ENCODE data around the gene CLMN.
"Not testable (repeated sequence)": the region's sequence is repeated elsewhere in the genome, so short reads cannot be mapped to it uniquely, and the experiment has no call there.

Gene CLMN

GRCh38 chr14:95185033-95185766 is 134.5 kb downstream of the CLMN start:
- DNase-seq = no peak

GRCh38 chr14:95184413-95184790 is 135.3 kb downstream of the CLMN start:
- DNase-seq = no peak

DNA sequence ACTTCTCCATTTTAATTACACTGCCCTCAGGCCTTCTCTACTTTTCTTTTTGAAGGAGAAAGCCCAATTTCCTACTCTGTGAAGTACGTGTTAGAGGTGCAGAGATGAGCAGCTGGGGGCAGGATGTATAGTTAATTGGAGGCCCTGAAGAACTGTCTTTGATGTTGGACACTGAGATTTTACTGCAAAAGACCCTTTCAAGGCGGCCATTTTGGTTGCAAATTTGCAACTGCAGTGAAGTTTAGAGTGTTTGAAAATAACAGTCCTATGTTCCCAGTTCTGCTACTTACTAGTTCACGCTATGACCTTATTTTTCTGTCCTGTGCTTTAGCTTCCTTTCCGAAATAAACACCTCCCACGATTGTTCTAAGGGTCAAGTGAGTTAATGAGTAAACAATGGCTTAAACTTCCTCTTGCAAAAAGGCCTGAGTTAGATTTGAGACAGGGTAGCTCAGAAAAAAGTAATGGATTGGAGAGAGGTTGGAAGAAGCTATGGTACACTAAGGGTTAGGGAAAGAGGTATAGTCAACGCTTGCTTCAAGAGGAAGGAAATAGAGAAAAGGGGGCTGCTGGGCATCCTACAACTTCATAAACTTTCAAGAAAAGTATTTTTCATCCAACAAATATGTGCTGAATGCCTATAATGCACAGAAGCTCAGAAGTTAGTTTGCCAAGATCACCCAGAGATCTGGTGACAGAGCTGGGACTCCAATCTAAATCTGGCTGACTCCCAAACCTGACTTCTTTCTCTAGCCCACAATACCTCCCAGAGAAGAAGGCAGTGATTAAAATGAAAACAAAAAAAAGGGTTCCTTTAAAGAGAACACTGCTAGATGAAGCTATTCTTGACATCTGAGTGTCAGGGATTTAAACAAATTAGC is 135.9 kb downstream of the CLMN start:
- no peak for DNase-seq

GRCh38 chr14:95183082-95183481 is 136.6 kb downstream of the CLMN start:
- no peak for DNase-seq

DNA sequence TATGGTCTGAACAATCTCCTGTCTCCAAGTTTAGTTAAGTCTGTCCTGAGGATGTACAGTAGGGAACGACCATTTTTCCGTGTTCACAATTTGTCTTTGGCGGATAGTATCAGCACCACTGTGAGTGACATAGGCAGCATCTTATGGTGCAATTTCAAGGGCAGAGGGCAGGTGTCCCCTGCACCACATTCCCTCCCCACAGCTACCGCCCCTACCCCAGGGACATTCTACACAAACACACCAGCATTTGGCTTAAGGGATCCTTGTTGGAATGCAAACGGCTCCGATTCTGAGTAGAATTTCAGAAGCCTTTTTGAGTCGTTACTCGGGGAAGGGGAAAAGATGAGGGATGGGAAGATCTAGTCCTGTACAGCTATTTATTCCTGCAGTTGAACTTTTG is 137.3 kb downstream of the CLMN start:
- no peak for DNase-seq

DNA sequence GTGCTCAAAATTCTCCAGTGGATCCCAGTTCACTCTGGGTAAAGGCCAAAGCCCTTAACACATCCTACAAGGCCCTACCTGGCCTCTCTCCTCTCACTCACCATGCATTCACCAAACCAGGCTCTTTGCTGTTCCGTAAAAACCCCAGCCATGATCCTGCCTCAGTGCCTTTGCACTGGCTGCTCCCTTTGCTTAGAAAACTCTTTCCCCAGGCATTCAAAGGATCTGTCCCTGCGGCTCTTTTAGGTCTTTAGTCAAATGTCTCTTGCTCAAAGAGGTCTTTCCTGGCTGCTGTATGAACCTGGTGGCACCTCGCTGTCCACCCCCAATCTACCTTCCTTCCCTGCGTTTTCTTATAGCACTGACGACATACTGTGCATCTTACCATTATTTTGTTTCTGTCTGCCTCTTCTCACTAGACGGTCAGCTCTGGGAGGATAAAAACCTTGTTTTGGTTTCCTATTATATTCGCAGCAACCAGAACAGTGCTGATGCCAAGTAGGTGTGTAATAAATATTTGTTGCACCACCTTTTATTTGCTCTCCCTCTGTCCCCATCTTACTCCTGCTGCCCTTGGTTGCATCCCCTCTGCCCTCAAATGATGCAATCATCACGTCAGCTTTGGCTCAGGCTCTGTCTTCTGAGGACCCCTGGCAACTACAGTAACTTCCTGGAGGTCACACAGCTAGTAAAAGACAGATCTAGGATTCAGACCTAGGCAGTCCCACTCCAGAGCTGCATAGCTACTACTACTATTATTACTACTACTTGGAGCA is 138.6 kb downstream of the CLMN start:
- no peak for DNase-seq

DNA sequence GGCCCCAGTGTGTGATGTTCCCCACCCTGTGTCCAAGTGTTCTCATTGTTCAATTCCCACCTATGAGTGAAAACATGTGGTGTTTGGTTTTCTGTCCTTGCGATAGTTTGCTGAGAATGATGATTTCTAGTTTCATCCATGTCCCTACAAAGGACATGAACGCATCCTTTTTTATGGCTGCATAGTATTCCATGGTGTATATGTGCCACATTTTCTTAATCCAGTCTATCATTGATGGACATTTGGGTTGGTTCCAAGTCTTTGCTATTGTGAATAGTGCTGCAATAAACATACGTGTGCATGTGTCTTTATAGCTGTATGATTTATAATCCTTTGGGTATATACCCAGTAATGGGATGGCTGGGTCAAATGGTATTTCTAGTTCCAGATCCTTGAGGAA is 144.0 kb downstream of the CLMN start:
- DNase-seq = not testable (repeated sequence)

- DNase-seq = no peak
Observed at GRCh38 chr14:95174184-95174792, 145.4 kb downstream of the CLMN start.

- no peak for DNase-seq
Observed at GRCh38 chr14:95173518-95173917, 146.2 kb downstream of the CLMN start.

DNA sequence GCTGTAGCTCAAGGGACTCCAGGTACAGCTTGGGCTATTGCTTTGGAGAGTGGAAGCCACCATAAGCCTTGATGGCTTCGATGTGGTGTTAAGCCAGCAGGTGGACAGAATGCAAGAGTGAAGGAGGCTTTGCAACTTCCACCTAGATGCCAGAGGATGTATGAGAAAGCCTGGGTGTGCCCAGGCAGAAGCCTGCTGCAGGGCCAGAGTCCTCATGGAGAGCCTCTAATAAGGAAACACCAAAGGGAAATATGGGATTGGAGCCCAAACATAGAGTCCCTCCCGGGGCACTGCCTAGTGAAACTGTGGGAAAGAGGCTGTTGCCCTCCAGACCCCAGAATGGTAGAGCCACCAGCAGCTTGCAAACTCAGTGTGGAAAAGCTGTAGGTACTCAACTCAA is 152.5 kb downstream of the CLMN start:
- no peak for DNase-seq

GRCh38 chr14:95165517-95165916 is 154.2 kb downstream of the CLMN start:
- DNase-seq = no peak

- no peak for DNase-seq
Observed at GRCh38 chr14:95164506-95164905, 155.2 kb downstream of the CLMN start.

GRCh38 chr14:95163666-95164065 is 156.0 kb downstream of the CLMN start:
- no peak for DNase-seq

- no peak for DNase-seq
Observed at GRCh38 chr14:95163132-95163531, 156.6 kb downstream of the CLMN start.

GRCh38 chr14:95162641-95163040 is 157.1 kb downstream of the CLMN start:
- no peak for DNase-seq

- DNase-seq = peak; percentile 94
Observed at GRCh38 chr14:95157327-95158189, 162.2 kb downstream of the CLMN start, which contains the start of gene DICER1. DICER1 (minus strand) TSS chr14:95157529; CDS start chr14:95133458, 24,071 bp downstream.

- DNase-seq = no peak
Observed at GRCh38 chr14:95157048-95157326, 162.7 kb downstream of the CLMN start.

- DNase-seq = peak; percentile 27
Observed at GRCh38 chr14:95156161-95157047, 163.3 kb downstream of the CLMN start.

GRCh38 chr14:95155045-95155444 is 164.7 kb downstream of the CLMN start:
- DNase-seq = no peak

DNA sequence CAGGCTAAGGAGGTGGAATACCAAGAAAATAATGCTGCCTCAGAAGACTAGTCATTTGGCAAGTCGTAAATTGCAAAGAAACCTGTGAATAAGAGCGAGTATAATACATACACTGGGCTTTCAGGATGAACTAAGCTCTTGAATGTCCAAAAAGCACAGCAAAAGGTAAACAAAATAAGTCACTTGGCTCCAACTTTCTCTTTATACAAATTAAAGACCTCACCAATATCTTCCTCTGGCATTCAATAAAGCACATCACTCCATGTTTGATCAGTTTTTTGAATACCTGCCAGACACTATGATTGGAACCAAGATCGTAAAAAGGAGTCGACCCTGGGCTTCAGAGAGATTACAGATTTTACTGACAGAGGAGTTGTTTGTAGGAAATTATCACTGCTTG is 165.8 kb downstream of the CLMN start:
- DNase-seq = no peak

DNA sequence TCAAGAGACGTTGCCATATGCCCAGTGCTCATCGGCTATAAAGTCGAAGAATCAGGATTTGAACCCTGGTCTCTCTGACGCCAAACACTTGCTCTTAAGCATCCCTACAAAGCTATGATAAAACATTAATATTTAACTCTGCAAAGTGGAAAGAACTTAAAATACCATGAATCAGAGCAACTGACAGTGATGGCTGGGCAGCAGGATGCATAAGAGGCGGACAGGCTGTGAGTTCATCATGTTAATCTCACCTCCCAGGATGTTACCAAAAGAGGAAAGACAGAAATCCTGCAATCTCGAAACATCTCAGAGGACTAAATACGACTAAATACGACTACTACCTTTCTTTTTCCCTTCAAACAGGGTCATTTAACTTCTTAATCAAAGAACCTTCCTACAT is 168.1 kb downstream of the CLMN start:
- DNase-seq = no peak

Data from NCI-H1092 treated with DMSO at 0.1 percent for 48 hours (cell line).